ENCODE measurements around the gene OR2H2.

Gene OR2H2
- 0 to 1.9 (median 0) reads per million in 17 experiments for total RNA-seq

GRCh38 chr6:29584821-29585220 lies at the start of gene OR2H2:
Gene OR2H2 (plus strand): TSS chr6:29585121. CDS start chr6:29587945, 2,824 bp downstream.
- no peak for DNase-seq

DNA sequence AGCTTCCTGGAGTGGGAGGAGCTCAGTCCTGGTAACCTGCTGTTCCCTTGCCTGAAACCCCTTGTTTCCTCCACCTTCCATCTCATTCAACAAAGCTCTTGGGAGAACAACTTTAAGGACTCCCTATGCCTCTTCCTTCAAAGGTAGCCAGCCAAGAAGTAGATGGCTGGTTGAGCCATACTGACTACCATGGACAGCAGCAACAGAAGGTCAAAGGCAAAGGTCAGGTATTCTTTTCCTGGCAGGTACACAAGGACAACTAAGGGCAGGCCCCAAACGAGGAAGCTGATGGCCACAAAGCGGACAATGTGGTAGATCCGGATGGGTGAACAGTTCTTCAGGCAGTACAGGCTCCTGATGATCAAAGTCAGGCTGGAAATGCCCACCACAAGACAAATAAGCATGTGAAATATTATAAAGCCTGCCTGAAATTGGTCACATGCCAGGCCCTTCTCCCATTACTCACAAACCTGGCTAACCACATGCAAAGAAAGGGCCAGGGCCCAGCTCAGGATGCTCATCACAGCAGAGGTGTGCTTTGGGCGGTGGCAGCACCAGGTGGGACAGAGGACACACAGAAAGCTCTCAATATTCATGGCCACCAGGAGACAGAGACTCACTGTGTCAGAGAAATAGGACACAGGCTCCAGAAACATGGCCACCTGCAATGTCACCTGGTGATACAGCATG lies 47.1 kb upstream of the OR2H2 start:
- DNase-seq = no peak

- DNase-seq = no peak
Measured at GRCh38 chr6:29547573-29547972, 37.3 kb upstream of the OR2H2 start.

GRCh38 chr6:29552512-29553051 lies 32.3 kb upstream of the OR2H2 start:
- peak; percentile 65 to 79 (median 72) for DNase-seq

GRCh38 chr6:29553268-29554057 lies 31.5 kb upstream of the OR2H2 start:
- peak; percentile 7 to 52 (median 34) for DNase-seq

DNA sequence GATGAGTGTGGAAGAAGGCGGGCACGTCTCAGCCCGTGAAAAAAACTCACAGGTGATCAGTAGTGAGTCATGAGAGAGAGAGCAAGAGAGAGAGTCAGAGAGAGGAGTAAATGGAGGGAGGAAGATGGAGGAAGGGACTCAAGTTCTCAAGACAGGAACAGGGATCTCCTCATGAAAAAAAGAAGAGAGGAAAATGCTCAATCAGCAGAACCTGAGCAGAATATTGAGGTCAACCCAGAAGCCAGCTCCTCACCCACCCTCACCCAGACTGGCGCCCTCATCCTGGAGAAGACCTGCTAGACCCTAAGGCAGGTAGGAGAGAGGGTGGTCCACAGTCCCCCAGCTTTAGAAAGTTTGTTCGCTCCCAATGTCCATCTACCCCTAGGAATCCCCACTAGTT lies 30.2 kb upstream of the OR2H2 start:
- no peak for DNase-seq

- DNase-seq = no peak
Measured at GRCh38 chr6:29557320-29557719, 27.6 kb upstream of the OR2H2 start.

- no peak for DNase-seq
Measured at GRCh38 chr6:29558439-29559079, 26.4 kb upstream of the OR2H2 start.

DNA sequence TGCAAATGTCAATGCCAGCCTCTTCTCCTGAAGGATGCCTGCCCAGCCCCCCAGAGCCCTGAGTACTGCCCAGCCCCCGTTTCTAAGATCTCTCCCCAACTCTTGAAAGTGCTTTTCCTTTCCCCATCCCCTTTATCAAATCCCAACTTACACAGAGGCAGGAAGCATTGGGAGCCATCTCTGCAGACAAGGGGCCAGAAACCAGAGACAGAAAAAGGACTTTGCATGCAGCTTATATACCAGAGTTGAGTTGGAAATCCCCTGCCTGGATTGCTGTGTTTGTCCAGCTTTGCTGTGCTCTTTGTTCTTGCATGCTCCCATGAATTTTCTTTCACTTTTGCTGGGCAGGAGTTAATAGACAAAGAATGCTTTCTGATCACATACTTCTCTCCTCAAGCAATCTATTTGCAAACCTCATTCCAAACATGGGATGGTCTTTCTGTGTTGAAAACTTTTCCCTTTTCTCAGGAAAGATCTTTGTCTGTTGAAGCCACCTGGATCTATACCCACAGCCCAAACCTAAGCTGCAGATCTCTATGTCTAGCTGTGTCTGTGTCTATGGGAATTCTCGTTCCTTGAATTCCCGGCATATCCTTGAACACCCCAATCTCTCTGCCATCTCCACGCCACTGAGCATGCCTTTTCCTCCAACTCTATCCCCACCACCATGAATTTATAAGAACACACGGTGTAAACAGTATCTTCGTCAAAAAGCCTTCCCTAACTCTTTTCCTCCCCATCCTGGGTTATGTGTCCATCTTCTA lies 25.2 kb upstream of the OR2H2 start, which contains the start of gene UBD:
TSS of gene UBD (minus strand) at position 209 of the 764 bp plus-strand sequence. CDS start at position 178, 31 bp downstream.
- DNase-seq = no peak

DNA sequence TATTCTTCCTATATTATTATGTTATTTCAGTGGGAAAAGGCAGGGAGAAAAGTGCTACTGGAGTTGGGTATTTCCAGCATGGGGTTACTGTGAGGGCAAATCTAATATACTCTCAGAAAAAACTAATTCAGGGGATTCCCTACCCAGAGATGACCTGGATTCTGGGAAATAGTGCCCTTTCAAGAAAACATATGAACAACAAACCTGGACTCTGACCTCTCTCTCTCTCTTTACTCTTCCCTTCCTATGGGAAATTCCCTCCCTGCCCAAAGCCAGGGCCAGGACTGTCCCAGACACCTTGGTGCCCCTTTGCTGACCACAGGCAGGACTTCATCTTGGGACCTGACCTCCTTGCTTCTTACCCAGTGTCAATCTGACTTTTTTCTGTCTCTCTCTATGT lies 23.8 kb upstream of the OR2H2 start:
- no peak for DNase-seq

- no peak for DNase-seq
Measured at GRCh38 chr6:29561606-29562181, 23.2 kb upstream of the OR2H2 start.

- DNase-seq = peak in 2 of 4 experiments; percentile 17 to 22
Measured at GRCh38 chr6:29563435-29563965, 21.4 kb upstream of the OR2H2 start.

GRCh38 chr6:29564875-29565274 lies 20.0 kb upstream of the OR2H2 start:
- DNase-seq = no peak

DNA sequence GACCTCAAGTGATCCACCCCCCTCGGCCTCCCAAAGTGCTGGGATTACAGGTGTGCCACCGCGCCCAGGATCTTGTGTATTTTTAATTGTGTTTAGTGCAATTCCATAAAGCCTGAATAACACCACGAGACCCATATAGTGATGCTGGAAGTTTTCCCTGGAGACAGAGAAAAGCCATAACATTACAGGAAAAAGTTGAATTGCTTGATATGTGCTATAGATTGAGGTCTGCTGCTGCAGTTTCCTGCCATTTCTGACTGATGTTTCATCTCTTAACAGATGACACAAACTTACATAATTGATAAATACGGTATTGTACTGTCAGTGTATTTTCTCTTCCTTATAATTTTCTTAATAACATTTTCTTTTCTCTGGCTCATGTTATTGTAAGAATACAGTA lies 18.1 kb upstream of the OR2H2 start:
- no peak for DNase-seq

- no peak for DNase-seq
Measured at GRCh38 chr6:29567541-29567940, 17.4 kb upstream of the OR2H2 start.

DNA sequence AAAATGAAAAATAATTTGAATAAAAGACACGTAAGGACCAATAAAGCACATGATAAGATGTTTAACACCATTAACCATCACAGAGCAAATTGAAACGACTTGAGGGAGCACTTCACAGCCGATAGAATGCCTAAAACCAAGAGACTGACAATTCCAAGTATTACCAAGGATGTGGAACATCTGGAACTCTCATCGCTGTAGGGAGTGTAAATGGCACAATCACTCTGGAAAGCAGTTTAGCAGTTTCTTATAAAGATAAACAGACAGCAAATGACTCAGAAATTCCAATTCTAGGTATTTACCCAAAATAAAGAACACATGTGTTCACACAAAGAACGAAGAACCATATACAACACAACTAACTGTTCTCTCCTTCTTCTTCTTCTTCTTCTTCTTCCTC lies 16.9 kb upstream of the OR2H2 start:
- DNase-seq = no peak

DNA sequence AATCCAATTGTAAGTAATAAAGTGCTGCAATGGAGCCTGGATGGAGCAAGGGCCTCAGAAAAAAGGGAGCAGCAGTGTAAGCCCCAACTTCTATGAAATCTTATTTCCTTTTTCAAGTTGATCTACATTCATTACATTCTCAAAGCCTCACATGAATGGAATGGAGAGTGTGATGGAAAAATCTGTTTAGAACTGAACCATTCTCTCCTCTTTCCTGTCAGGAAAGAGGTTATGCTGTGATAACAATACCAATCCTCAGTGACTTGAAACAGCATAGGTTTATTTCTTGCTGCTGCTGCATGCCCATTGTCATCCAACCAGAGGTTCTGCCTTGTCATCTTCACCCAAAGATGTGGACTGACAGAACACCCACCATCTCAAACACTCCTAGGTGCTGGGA lies 8.9 kb upstream of the OR2H2 start:
- no peak for DNase-seq

DNA sequence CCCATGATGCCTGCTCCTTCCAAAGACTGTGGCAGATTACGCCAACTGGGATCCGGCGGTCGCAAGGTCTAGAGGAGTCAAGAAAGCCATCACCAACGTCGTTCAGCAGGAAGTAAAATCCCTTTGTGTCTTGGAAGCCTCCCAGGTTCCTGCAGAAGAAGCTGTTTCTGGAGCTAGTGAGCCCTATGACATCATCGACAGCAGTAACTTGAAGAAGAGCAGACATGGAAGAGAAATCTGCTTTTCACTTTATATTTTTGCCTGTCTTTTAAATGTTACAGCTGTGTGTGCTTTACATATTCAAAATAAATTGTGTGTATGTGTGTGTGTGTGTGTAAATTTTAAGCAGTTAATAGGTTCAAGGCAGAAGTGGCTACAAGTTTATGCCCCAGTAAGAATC lies 7.4 kb upstream of the OR2H2 start:
- DNase-seq = no peak

- peak; percentile 48 to 69 (median 63) for DNase-seq
Measured at GRCh38 chr6:29589423-29590048, 4.6 kb downstream of the OR2H2 start.

DNA sequence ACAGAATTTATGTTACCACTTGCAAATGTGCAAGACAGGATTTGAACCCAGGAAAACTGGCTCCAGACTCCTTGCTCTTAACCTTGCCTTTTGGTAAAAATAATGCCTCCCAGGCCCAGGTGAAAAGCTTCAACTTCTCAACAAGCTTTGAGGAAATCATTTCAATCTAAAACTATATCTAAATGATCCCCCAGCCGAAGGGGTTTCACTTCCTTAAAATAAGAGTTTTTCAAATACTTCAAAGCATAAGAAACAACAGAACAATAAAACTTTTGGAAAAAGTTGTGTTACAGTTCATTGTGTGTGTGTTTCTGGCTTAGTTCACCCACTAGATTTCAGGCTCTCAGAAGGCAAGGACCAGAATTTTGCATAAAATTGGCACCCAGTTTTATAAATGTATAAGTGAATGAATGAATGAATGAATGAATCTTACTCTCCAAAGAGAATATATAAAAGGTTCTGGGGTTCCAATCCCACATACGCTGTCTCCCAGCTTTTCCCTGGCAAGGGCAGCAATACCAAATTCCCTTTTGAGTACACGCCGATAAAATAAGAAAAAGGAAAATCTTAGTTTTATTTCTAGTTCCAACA lies 5.4 kb downstream of the OR2H2 start:
- DNase-seq = peak in 1 of 4 experiments; percentile 9

GRCh38 chr6:29591677-29592076 lies 6.8 kb downstream of the OR2H2 start:
- DNase-seq = no peak

Data from suppressor macrophage (primary cell).